Subcutaneous abdominal adipose tissue (tissue), 5 donors: ENCODE measurements around the gene ERCC6L.
"Not testable (repeated sequence)": the region's sequence is repeated elsewhere in the genome, so short reads cannot be mapped to it uniquely, and the experiment has no call there.

Experiments
- H3K27ac ChIP-seq: one replicate; pipeline ENCODE4 v1.7.0; 2013; ENCODE audit warnings: low read depth, mild to moderate bottlenecking, inconsistent platforms, low read length, moderate library complexity
- H3K27me3 ChIP-seq, 5 donors: one replicate each; pipeline ENCODE4 v1.7.0; 2013; ENCODE audit warnings: low read length in 5 of 5, inconsistent platforms in 1 of 5; ENCODE audit not compliant: control insufficient read depth in 5 of 5, insufficient read depth in 4 of 5
- H3K36me3 ChIP-seq, 5 donors: one replicate each; pipeline ENCODE4 v1.7.0; 2013; ENCODE audit warnings: low read length in 5 of 5; ENCODE audit not compliant: control insufficient read depth in 5 of 5, insufficient read depth in 5 of 5
- H3K4me1 ChIP-seq, 5 donors: one replicate each; pipeline ENCODE4 v1.7.0; 2013; ENCODE audit warnings: low read length in 5 of 5, mild to moderate bottlenecking in 3 of 5, moderate library complexity in 1 of 5; ENCODE audit not compliant: control insufficient read depth in 5 of 5, insufficient read depth in 5 of 5
- H3K4me3 ChIP-seq, 5 donors: one replicate each; pipeline ENCODE4 v1.7.0; 2013; ENCODE audit warnings: low read length in 5 of 5, low read depth in 1 of 5
- H3K9ac ChIP-seq, 5 donors: one replicate each; pipeline ENCODE4 v1.7.0; 2013; ENCODE audit warnings: low read length in 5 of 5, mild to moderate bottlenecking in 4 of 5, moderate library complexity in 3 of 5
- H3K9me3 ChIP-seq, 5 donors: one replicate each; pipeline ENCODE4 v1.7.0; 2013; ENCODE audit warnings: low read length in 5 of 5; ENCODE audit not compliant: control insufficient read depth in 5 of 5
- donor health status: healthy.
- donor health status: healthy.
- donor health status: healthy.
- donor health status: healthy.
- donor health status: healthy.

Gene ERCC6L

GRCh38 chrX:72220375-72220774, 18.5 kb downstream of the ERCC6L start:
- H3K27ac ChIP-seq, H3K9ac ChIP-seq: not testable (repeated sequence)

GRCh38 chrX:72216973-72217372, 21.9 kb downstream of the ERCC6L start:
- Histone ChIP-seq H3K27ac (no peak overlapping the region), H3K9me3 (no peaks in the 10 kb centered on the region), H3K4me3 (no peak overlapping the region), H3K9ac (no peak overlapping the region), H3K4me1 (no peaks in the 10 kb centered on the region), H3K27me3 (no peaks in the 10 kb centered on the region), H3K36me3 (no peaks in the 10 kb centered on the region)

More at GRCh38 chrX:72220375-72220774, 18.5 kb downstream of the ERCC6L start:
- H3K36me3 ChIP-seq, H3K9me3 ChIP-seq, H3K27me3 ChIP-seq, H3K4me1 ChIP-seq, H3K4me3 ChIP-seq: not testable (repeated sequence)

- Histone ChIP-seq H3K27ac (no peak overlapping the region), H3K4me1 (no peaks in the 10 kb centered on the region), H3K4me3 (no peak overlapping the region)
These were observed 30.6 kb downstream of the ERCC6L start for GRCh38 chrX:72208126-72208800.

DNA sequence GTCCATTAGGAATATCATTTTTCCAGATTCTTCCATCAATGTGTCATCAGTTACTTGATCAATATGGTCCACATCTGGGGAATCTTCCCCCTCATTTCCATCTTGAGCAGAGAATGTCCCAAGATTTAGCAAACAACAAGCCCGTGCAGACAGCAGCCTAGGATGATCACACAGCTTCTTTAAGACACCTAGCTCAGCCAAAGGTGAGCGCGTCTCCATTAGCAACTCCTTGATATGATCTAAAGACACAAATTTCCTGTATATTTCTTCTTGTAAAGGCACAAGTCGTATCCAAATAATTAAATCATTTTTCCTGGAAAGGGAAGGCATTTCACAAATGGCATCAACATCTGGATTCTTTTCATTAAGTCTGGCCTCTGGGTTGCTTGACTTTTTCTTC, 31.5 kb downstream of the ERCC6L start:
- Histone ChIP-seq H3K36me3 (peaks cover 0 to 14% (median 2%) of the 10 kb centered on the region in 5 donors), H3K4me1 (no peaks in the 10 kb centered on the region), H3K27me3 (peaks cover 0 to 10% (median 0%) of the 10 kb centered on the region in 5 donors), H3K4me3 (no peak overlapping the region), H3K9ac (no peak overlapping the region), H3K27ac (no peak overlapping the region), H3K9me3 (no peaks in the 10 kb centered on the region)

More at GRCh38 chrX:72208126-72208800, 30.6 kb downstream of the ERCC6L start:
- no peak overlapping the region for H3K9ac ChIP-seq
- peaks cover 0 to 13% (median 2%) of the 10 kb centered on the region in 5 donors for H3K36me3 ChIP-seq
- peaks cover 0 to 10% (median 0%) of the 10 kb centered on the region in 5 donors for H3K27me3 ChIP-seq
- no peaks in the 10 kb centered on the region for H3K9me3 ChIP-seq

- H3K9ac ChIP-seq = no peak overlapping the region
- no peaks in the 10 kb centered on the region for H3K4me1 ChIP-seq
- H3K27ac ChIP-seq = no peak overlapping the region
- no peak overlapping the region for H3K4me3 ChIP-seq
- no peaks in the 10 kb centered on the region for H3K9me3 ChIP-seq
- H3K27me3 ChIP-seq = peaks cover 0 to 10% (median 0%) of the 10 kb centered on the region in 5 donors
- H3K36me3 ChIP-seq = peaks cover 0 to 14% (median 0%) of the 10 kb centered on the region in 5 donors
These were observed 33.1 kb downstream of the ERCC6L start for GRCh38 chrX:72205706-72206105.

DNA sequence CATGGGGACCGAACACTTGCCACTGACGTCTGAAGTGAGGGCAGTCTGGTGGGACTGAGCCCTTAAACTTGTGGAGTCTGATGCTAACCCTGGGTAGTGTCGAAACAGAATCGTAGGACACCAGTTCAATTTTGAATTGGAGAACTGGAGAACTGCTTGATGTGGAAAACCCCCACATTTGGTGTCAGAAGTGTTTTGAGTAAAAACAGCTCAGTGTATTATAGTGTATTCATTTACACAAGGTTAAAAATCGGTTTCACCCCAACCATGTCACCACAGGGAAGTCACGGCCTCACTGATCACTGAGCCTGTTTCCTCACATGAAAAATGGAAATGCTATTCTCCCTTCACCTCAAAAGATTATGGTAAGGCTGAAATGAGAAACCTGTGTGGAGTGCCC, 35.4 kb downstream of the ERCC6L start:
- Histone ChIP-seq H3K4me3 (no peak overlapping the region), H3K27me3 (peaks cover 0 to 6% (median 0%) of the 10 kb centered on the region in 5 donors), H3K9me3 (no peaks in the 10 kb centered on the region), H3K9ac (no peak overlapping the region), H3K4me1 (no peaks in the 10 kb centered on the region), H3K36me3 (peaks cover under 1 to 18% (median 7%) of the 10 kb centered on the region in 5 donors), H3K27ac (no peak overlapping the region)

GRCh38 chrX:72202792-72203401, 35.9 kb downstream of the ERCC6L start:
- Histone ChIP-seq H3K4me1 (no peaks in the 10 kb centered on the region), H3K27me3 (peaks cover 0 to 5% (median 0%) of the 10 kb centered on the region in 5 donors), H3K36me3 (peaks cover 4 to 22% (median 9%) of the 10 kb centered on the region in 5 donors), H3K27ac (no peak overlapping the region), H3K9ac (no peak overlapping the region), H3K9me3 (no peaks in the 10 kb centered on the region), H3K4me3 (no peak overlapping the region)

GRCh38 chrX:72201836-72202536, 36.8 kb downstream of the ERCC6L start:
- peaks cover 9 to 30% (median 11%) of the 10 kb centered on the region in 5 donors for H3K36me3 ChIP-seq
- H3K27ac ChIP-seq = no peak overlapping the region

GRCh38 chrX:72182924-72183323, 55.9 kb downstream of the ERCC6L start:
- peak overlapping the region in 2 of 5 donors; percentile 1 to 40 for H3K9ac ChIP-seq
- no peak overlapping the region for H3K27ac ChIP-seq
- H3K4me1 ChIP-seq = peaks cover 3 to 18% (median 13%) of the 10 kb centered on the region in 5 donors
- no peaks in the 10 kb centered on the region for H3K9me3 ChIP-seq
- H3K36me3 ChIP-seq = peaks cover 0 to 6% (median 5%) of the 10 kb centered on the region in 5 donors
- peaks cover 0 to 6% (median 2%) of the 10 kb centered on the region in 5 donors for H3K27me3 ChIP-seq
- peak overlapping the region in 2 of 5 donors; percentile 42 to 75 for H3K4me3 ChIP-seq

More at GRCh38 chrX:72201836-72202536, 36.8 kb downstream of the ERCC6L start:
- Histone ChIP-seq H3K4me3 (no peak overlapping the region), H3K9ac (no peak overlapping the region), H3K4me1 (no peaks in the 10 kb centered on the region), H3K27me3 (peaks cover 0 to 5% (median 0%) of the 10 kb centered on the region in 5 donors), H3K9me3 (no peaks in the 10 kb centered on the region)
